ENCODE data around the gene PPA2.

GRCh38 chr4:105432438-105432837 is 41.4 kb downstream of the PPA2 start:
- TF ChIP-seq CTCF (IDR thresholded peaks at IDR 0.05; ENCODE audit: low read depth, low read length, poor library complexity, severe bottlenecking), result no peak
- TF ChIP-seq EZH2phosphoT487 (IDR thresholded peaks at IDR 0.05; ENCODE audit: borderline replicate concordance, low read length), result no peak

Data from DOHH2 (cell line).